Chondrocyte (in vitro differentiated cells): ENCODE data around the gene KCNH6. TPM values are rescaled to one million over a fixed set of nuclear protein-coding genes. Genes with fewer than 3 reads are reported as not detected.
A peak's percentile ranks its signal among the peaks of the same experiment; 100 is the strongest.

ENCODE experiments used
- DNase-seq: peaks from one replicate; pipeline ENCODE4 v3.0.0; 2021; ENCODE audit warnings: mixed read lengths, low spot score
- H3K27ac Mint-ChIP-seq: one replicate; pipeline ENCODE4 v1.8.0; 2021; ENCODE audit warnings: mild to moderate bottlenecking, moderate library complexity, mixed read lengths; ENCODE audit not compliant: unreplicated experiment
- H3K27me3 Mint-ChIP-seq: 2 replicates; pipeline ENCODE4 v1.8.0; 2021; ENCODE audit warnings: low read depth, mixed read lengths
- H3K36me3 Mint-ChIP-seq: 2 replicates; pipeline ENCODE4 v1.8.0; 2021; ENCODE audit warnings: low read depth, mixed read lengths
- H3K4me1 Mint-ChIP-seq: 2 replicates; pipeline ENCODE4 v1.8.0; 2021; ENCODE audit warnings: low read depth, mild to moderate bottlenecking, mixed read lengths
- H3K4me3 Mint-ChIP-seq: one replicate; pipeline ENCODE4 v1.8.0; 2021; ENCODE audit warnings: mild to moderate bottlenecking, moderate library complexity, mixed read lengths; ENCODE audit not compliant: unreplicated experiment
- H3K9me3 Mint-ChIP-seq: 2 replicates; pipeline ENCODE4 v1.8.0; 2021; ENCODE audit warnings: low read depth, mixed read lengths
- CTCF ChIP-seq: fragments of 200-600 bp; sonication (generic); IDR thresholded peaks from 2 replicates; pipeline ENCODE4 v1.5.0; 2021; ENCODE audit warnings: antibody characterized with exemption, mild to moderate bottlenecking, moderate library complexity
- total RNA-seq: library from RNA; stranded (reverse); gene quantifications from 3 replicates; pipeline ENCODE4 v1.2.1, GENCODE V29; 2021

Gene KCNH6
- total RNA-seq, 1 donor from 2014 or later, result not detected

GRCh38 chr17:63497708-63498483 lies 25.3 kb upstream of the KCNH6 start:
- peaks cover 17% of the 10 kb centered on the region for H3K27me3 Mint-ChIP-seq
- no peak overlapping the region for H3K4me3 Mint-ChIP-seq
- no peaks in the 10 kb centered on the region for H3K9me3 Mint-ChIP-seq
- TF ChIP-seq CTCF, result peak; percentile 28
- DNase-seq, result no peak
- peaks cover 5% of the 10 kb centered on the region for H3K4me1 Mint-ChIP-seq
- no peak overlapping the region for H3K27ac Mint-ChIP-seq
- H3K36me3 Mint-ChIP-seq, result no peaks in the 10 kb centered on the region

GRCh38 chr17:63498626-63499195 lies 24.4 kb upstream of the KCNH6 start:
- Mint-ChIP-seq H3K27ac (no peak overlapping the region), H3K4me1 (peaks cover 5% of the 10 kb centered on the region), H3K36me3 (no peaks in the 10 kb centered on the region), H3K9me3 (no peaks in the 10 kb centered on the region), H3K27me3 (peaks cover 25% of the 10 kb centered on the region), H3K4me3 (no peak overlapping the region)
- DNase-seq, result no peak
- no peak for TF ChIP-seq CTCF

GRCh38 chr17:63500543-63501390 lies 22.4 kb upstream of the KCNH6 start:
- Mint-ChIP-seq H3K27me3 (peaks cover 39% of the 10 kb centered on the region), H3K36me3 (peaks cover 1% of the 10 kb centered on the region), H3K4me3 (no peak overlapping the region), H3K27ac (no peak overlapping the region), H3K9me3 (peaks cover 4% of the 10 kb centered on the region), H3K4me1 (peaks cover 5% of the 10 kb centered on the region)
- TF ChIP-seq CTCF, result no peak
- DNase-seq, result no peak

GRCh38 chr17:63503341-63503705 lies 19.8 kb upstream of the KCNH6 start:
- Mint-ChIP-seq H3K4me3 (no peak overlapping the region), H3K27ac (no peak overlapping the region), H3K36me3 (peaks cover 1% of the 10 kb centered on the region), H3K9me3 (peaks cover 5% of the 10 kb centered on the region), H3K4me1 (peaks cover 5% of the 10 kb centered on the region), H3K27me3 (peaks cover 49% of the 10 kb centered on the region)
- no peak for DNase-seq
- TF ChIP-seq CTCF, result no peak

- no peak for DNase-seq
- H3K27me3 Mint-ChIP-seq, result peaks cover 52% of the 10 kb centered on the region
- peaks cover 1% of the 10 kb centered on the region for H3K36me3 Mint-ChIP-seq
- H3K9me3 Mint-ChIP-seq, result peaks cover 5% of the 10 kb centered on the region
- TF ChIP-seq CTCF, result no peak
- no peak overlapping the region for H3K4me3 Mint-ChIP-seq
- no peak overlapping the region for H3K27ac Mint-ChIP-seq
- no peaks in the 10 kb centered on the region for H3K4me1 Mint-ChIP-seq
Observed at GRCh38 chr17:63504261-63504660, 18.9 kb upstream of the KCNH6 start.
